ENCODE measurements around the gene EXOG.

The EXOG gene

DNA sequence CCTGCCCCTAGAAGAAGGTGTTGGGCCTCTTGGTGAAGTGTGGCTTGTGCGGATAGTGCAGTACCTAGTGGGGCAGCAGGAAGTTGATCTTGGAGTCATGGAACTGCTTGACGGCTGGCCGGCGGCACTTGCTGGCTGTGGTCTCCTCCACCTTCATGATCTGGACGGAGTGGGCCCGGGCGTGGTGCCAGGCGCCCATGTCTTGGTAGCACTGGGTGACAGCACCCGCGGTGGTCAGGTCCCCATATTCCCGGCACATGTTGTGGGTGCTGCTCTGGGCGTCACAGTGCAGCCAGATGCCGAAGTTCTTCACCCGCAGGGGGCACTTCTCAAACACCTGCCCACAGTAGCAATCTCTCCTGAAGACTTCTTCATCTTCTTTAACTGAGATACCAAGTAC is 30.7 kb downstream of the EXOG start:
- Histone ChIP-seq H3K4me3 (ENCODE audit: low read length) (no peak overlapping the region), H3K27ac (ENCODE audit: low read length) (no peak overlapping the region), H3K4me1 (ENCODE audit: control insufficient read depth, insufficient read depth, low read length) (no peaks in the 10 kb centered on the region), H3K9me3 (ENCODE audit: control insufficient read depth, insufficient read depth, low read length) (no peaks in the 10 kb centered on the region), H3K36me3 (ENCODE audit: control insufficient read depth, insufficient read depth, low read length) (no peaks in the 10 kb centered on the region; the same call in 1 of the 2 replicates), H3K27me3 (ENCODE audit: control insufficient read depth, insufficient read depth, low read length) (no peaks in the 10 kb centered on the region; the same call in 1 of the 2 replicates)
- no peak for DNase-seq (ENCODE audit: low read depth, low spot score)
- WGBS (ENCODE audit: insufficient coverage, insufficient read length) = no CpG with 5 or more reads among the region's 14 CpGs

DNA sequence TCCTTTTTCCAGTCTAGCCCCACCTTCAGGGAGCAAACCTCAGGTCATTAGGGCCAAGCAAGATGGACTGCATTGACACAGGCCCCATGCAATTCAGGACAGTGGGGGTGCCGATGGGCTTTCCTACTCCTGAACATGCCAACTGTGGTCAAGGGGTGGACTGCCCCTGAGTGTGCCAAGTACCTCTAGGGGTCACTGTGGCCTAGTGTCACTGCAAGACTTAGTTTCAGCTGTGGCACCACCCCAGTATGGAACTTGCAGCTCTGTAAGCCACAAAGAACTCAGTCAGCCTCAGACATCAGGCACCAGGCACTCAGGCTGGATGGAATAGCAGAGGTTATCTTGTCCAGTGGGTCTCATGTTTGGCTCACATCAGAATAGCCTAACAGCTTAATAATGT is 32.3 kb downstream of the EXOG start:
- no peak overlapping the region for H3K27ac ChIP-seq (ENCODE audit: low read length)
- WGBS (ENCODE audit: insufficient coverage, insufficient read length) = no CpG with 5 or more reads among the region's 1 CpG
- peaks cover 5% of the 10 kb centered on the region for H3K4me1 ChIP-seq (ENCODE audit: control insufficient read depth, insufficient read depth, low read length)
- H3K36me3 ChIP-seq (ENCODE audit: control insufficient read depth, insufficient read depth, low read length) = no peaks in the 10 kb centered on the region; the same call in 1 of the 2 replicates
- no peak overlapping the region for H3K4me3 ChIP-seq (ENCODE audit: low read length)
- no peaks in the 10 kb centered on the region for H3K9me3 ChIP-seq (ENCODE audit: control insufficient read depth, insufficient read depth, low read length)
- DNase-seq (ENCODE audit: low read depth, low spot score) = no peak
- no peaks in the 10 kb centered on the region; the same call in 1 of the 2 replicates for H3K27me3 ChIP-seq (ENCODE audit: control insufficient read depth, insufficient read depth, low read length)

DNA sequence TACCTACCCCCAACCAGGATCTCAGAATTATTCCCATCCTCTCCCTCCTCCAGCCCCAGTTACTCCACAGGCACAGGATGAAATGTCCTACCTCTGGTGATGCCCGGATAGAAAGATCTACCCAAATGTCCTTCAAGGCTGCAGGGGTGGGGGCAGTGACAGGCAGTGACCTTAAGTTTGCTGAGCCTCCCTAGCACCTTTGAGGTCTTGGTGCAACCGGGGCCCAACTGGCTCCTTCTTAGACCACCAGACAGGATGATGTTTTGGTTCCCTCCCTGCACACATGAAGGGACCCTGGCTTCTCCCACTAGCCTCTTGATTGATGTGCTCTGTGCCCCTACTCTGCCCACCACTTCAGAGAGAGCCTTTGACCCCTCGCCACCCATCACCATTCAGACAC is 36.4 kb downstream of the EXOG start:
- no CpG with 5 or more reads among the region's 3 CpGs for WGBS (ENCODE audit: insufficient coverage, insufficient read length)

DNA sequence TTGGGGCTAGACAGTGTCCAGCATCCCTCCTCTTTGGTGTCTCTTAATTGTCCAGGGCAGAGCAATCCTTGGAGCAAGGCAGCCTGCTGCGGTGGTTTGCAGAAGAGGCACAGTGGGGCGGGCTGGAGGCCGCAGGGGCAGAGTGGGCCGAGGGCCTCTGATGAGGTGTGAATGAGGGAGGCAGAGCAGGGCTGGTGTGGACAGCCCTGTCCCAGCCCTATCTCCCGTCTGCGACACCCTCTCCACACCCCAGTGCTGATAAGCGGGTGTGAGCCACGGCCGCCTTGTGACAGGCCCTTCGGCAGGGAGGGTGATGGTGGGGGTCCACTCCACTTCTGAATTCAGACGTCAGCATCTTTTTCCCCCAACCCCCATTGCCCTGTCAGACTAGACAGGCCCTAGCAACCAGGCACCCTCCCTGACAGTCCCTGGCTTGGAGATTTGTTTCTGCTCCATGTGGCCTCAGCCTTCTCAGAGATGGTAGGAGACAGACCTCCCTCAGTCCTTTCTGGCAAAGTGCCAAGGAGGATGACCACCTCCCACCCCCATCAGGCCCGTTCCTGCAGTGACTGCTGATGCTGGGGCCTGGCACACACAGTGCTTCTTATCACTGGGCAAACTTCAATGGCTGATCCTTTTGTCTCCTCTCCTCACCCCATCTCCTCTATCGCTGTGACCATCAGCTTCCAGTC is 37.3 kb downstream of the EXOG start:
- Histone ChIP-seq H3K27ac (ENCODE audit: low read length) (no peak overlapping the region), H3K9me3 (ENCODE audit: control insufficient read depth, insufficient read depth, low read length) (no peaks in the 10 kb centered on the region), H3K4me1 (ENCODE audit: control insufficient read depth, insufficient read depth, low read length) (peaks cover 7% of the 10 kb centered on the region), H3K27me3 (ENCODE audit: control insufficient read depth, insufficient read depth, low read length) (no peaks in the 10 kb centered on the region), H3K4me3 (ENCODE audit: low read length) (no peak overlapping the region), H3K36me3 (ENCODE audit: control insufficient read depth, insufficient read depth, low read length) (no peaks in the 10 kb centered on the region)
- WGBS (ENCODE audit: insufficient coverage, insufficient read length) = no CpG with 5 or more reads among the region's 13 CpGs
- no peak for DNase-seq (ENCODE audit: low read depth, low spot score)

More for the DNA sequence above, 36.4 kb downstream of the EXOG start:
- H3K27me3 ChIP-seq (ENCODE audit: control insufficient read depth, insufficient read depth, low read length) = no peaks in the 10 kb centered on the region; the same call in 1 of the 2 replicates
- no peak overlapping the region for H3K27ac ChIP-seq (ENCODE audit: low read length)
- no peak overlapping the region for H3K4me3 ChIP-seq (ENCODE audit: low read length)
- peaks cover 7% of the 10 kb centered on the region for H3K4me1 ChIP-seq (ENCODE audit: control insufficient read depth, insufficient read depth, low read length)
- no peaks in the 10 kb centered on the region for H3K36me3 ChIP-seq (ENCODE audit: control insufficient read depth, insufficient read depth, low read length)
- no peaks in the 10 kb centered on the region for H3K9me3 ChIP-seq (ENCODE audit: control insufficient read depth, insufficient read depth, low read length)
- no peak for DNase-seq (ENCODE audit: low read depth, low spot score)

DNA sequence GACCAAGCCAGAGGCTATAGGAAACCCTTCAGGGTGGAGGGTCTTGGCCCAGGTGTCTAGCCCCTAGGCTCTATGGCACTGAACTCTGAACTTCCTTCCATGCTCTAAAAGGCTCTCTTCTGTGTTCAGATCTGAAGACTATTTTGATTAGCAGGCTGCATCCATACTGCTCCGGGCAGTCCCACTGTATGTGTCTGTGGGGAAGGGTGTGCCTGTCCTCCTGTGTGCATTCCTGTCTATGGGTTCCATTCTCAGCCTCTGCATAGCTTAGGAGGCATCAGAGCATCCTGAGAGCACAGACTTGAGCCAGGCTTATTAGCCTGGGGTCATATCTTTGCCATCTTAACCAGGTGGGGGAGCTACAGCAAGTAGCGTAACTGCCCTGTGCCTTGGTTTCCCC is 38.0 kb downstream of the EXOG start:
- no peak for DNase-seq (ENCODE audit: low read depth, low spot score)
- H3K36me3 ChIP-seq (ENCODE audit: control insufficient read depth, insufficient read depth, low read length) = no peaks in the 10 kb centered on the region
- H3K9me3 ChIP-seq (ENCODE audit: control insufficient read depth, insufficient read depth, low read length) = no peaks in the 10 kb centered on the region
- H3K27me3 ChIP-seq (ENCODE audit: control insufficient read depth, insufficient read depth, low read length) = no peaks in the 10 kb centered on the region
- no CpG with 5 or more reads among the region's 2 CpGs for WGBS (ENCODE audit: insufficient coverage, insufficient read length)
- no peak overlapping the region for H3K27ac ChIP-seq (ENCODE audit: low read length)
- H3K4me1 ChIP-seq (ENCODE audit: control insufficient read depth, insufficient read depth, low read length) = peaks cover 7% of the 10 kb centered on the region
- H3K4me3 ChIP-seq (ENCODE audit: low read length) = no peak overlapping the region

DNA sequence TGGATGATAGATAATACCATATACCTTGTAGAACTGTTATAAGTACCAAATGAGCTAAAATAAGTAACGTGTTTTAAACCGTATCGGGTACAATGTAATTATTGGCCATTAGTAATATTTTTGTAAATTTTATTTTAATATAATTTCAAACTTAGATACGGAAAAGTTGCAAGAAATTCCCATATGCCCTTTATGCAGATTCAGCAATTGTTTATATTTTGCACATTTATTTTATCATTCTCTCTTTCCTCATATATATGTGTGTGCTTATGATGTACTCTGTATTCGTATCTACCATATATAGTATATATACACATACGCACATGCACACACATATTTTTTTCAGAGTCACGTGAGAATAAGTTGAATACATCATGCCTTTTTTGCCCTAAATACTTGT is 38.5 kb downstream of the EXOG start:
- no CpG with 5 or more reads among the region's 7 CpGs for WGBS (ENCODE audit: insufficient coverage, insufficient read length)
- Histone ChIP-seq H3K27me3 (ENCODE audit: control insufficient read depth, insufficient read depth, low read length) (no peaks in the 10 kb centered on the region), H3K27ac (ENCODE audit: low read length) (no peak overlapping the region), H3K9me3 (ENCODE audit: control insufficient read depth, insufficient read depth, low read length) (no peaks in the 10 kb centered on the region), H3K4me1 (ENCODE audit: control insufficient read depth, insufficient read depth, low read length) (peaks cover 7% of the 10 kb centered on the region), H3K4me3 (ENCODE audit: low read length) (no peak overlapping the region), H3K36me3 (ENCODE audit: control insufficient read depth, insufficient read depth, low read length) (no peaks in the 10 kb centered on the region)
- DNase-seq (ENCODE audit: low read depth, low spot score) = no peak

DNA sequence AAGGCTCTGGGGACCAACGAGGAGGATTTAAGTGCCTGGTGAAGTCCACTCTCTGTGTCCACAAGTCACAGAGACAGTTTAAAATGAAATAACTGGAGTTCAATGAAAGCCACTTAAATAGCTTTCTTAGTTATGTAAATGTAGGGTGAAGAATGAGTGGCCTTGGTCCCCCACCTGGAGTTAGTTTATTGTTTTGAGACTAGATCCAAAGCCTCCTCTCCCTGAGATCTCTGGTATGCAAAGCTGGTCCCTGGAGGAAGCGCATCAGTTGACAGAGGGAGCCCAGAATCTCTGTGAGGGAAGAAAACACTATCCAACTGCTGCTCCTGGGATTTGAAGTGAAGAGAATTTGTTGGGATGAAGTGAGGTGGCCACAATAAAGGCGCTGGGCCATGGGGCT is 40.5 kb downstream of the EXOG start:
- no peak for DNase-seq (ENCODE audit: low read depth, low spot score)
- no peaks in the 10 kb centered on the region for H3K27me3 ChIP-seq (ENCODE audit: control insufficient read depth, insufficient read depth, low read length)
- H3K4me1 ChIP-seq (ENCODE audit: control insufficient read depth, insufficient read depth, low read length) = peaks cover 7% of the 10 kb centered on the region
- H3K27ac ChIP-seq (ENCODE audit: low read length) = no peak overlapping the region
- no peaks in the 10 kb centered on the region for H3K9me3 ChIP-seq (ENCODE audit: control insufficient read depth, insufficient read depth, low read length)
- no peak overlapping the region for H3K4me3 ChIP-seq (ENCODE audit: low read length)
- WGBS (ENCODE audit: insufficient coverage, insufficient read length) = no CpG with 5 or more reads among the region's 3 CpGs
- H3K36me3 ChIP-seq (ENCODE audit: control insufficient read depth, insufficient read depth, low read length) = no peaks in the 10 kb centered on the region

DNA sequence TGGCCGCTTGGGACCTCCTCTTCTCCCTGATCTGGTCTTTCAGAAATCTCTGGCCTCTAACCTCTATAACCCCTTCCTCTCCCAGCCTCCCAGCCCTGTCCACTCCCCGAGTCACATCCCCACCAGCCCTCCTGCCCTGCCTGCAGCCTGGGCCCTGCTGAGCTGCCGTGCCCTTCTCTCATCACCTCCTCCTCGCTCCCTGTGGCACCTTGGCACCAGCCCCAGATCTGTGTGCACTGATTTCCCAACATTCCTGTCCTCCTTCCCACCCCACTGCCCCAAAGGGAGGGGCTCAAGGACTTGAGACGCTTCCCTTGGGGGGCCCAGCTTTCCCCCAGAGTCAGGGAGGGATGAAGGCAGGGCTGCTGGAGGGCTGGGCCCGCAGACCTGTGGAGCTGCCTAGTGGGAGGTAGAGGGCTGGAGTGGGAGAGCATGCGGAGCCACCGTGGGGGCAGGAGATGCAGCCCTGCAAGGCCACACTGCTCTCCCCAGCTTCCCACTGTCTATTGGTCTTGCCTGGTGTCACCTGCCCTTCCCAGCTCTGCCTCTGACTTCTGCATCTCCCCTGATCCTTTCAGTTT is 42.7 kb downstream of the EXOG start:
- Histone ChIP-seq H3K27me3 (ENCODE audit: control insufficient read depth, insufficient read depth, low read length) (no peaks in the 10 kb centered on the region), H3K9me3 (ENCODE audit: control insufficient read depth, insufficient read depth, low read length) (no peaks in the 10 kb centered on the region), H3K27ac (ENCODE audit: low read length) (no peak overlapping the region), H3K4me3 (ENCODE audit: low read length) (no peak overlapping the region), H3K4me1 (ENCODE audit: control insufficient read depth, insufficient read depth, low read length) (peaks cover 2% of the 10 kb centered on the region), H3K36me3 (ENCODE audit: control insufficient read depth, insufficient read depth, low read length) (no peaks in the 10 kb centered on the region)
- no peak for DNase-seq (ENCODE audit: low read depth, low spot score)
- WGBS (ENCODE audit: insufficient coverage, insufficient read length) = no CpG with 5 or more reads among the region's 8 CpGs

DNA sequence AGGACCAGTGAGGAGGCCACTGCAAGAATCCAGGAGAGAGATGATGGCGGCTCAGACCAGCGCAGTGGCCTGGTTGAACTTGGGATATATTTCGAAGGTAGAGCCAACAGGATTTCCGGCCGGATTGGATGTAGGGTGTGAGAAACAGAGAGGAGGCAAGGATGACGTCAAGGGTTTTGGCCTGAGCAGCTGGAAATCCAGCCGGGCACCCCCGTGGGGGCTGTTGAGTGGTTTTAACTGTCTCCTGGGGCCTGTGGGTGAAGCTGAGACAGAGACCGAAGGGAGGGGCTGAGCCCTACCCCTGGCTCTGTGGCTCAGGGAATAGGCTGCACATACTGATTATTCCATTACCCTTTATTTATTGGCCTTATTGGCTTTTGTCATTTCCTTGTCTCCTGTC is 45.7 kb downstream of the EXOG start:
- no peak for DNase-seq (ENCODE audit: low read depth, low spot score)
- Histone ChIP-seq H3K27ac (ENCODE audit: low read length) (no peak overlapping the region), H3K27me3 (ENCODE audit: control insufficient read depth, insufficient read depth, low read length) (no peaks in the 10 kb centered on the region), H3K9me3 (ENCODE audit: control insufficient read depth, insufficient read depth, low read length) (no peaks in the 10 kb centered on the region), H3K4me3 (ENCODE audit: low read length) (no peak overlapping the region), H3K4me1 (ENCODE audit: control insufficient read depth, insufficient read depth, low read length) (peaks cover 2% of the 10 kb centered on the region), H3K36me3 (ENCODE audit: control insufficient read depth, insufficient read depth, low read length) (no peaks in the 10 kb centered on the region)
- WGBS (ENCODE audit: insufficient coverage, insufficient read length) = no CpG with 5 or more reads among the region's 9 CpGs

DNA sequence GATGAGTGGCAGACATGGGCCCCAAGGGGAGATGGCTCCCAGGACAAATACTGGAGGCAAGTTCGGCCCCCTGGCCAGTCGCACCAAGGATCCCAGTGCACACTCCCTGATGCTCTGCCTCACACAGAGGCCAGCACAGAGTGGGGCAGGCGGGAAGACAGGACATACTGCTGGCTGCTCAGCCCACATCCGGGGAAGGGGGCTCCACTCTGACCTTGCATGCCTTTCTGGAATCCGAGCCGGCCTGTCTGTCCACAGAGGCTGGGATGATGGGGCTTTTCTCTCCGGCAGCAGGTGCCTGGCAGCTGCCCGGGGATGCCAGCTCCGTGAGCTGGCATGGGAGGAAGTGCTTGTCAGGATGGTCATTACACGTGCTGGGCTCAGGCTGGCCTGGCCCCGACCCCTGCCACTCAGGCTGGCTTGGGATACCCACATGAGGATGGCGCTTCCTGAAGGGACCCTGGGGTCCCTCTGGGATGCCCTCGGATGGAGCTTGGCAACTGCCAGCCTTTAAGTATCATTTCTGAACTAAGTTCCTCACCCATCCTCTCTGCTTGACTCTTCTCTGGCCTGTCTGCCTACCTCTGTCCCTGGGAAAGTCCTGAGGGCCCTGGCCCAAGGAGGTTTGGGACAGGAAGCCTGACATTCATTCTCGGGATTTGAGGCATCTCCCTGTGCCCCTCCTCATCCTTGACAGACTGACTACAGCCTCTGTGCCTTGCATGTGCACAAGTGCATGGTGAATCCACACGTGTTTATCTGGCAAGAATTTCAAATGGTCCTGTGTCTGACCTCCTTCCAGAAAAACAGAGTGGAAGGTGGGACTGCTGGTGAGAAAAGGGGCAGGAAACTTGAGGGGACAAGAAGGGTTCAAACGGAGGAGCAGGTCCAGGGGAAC is 46.5 kb downstream of the EXOG start:
- Histone ChIP-seq H3K4me3 (ENCODE audit: low read length) (no peak overlapping the region), H3K9me3 (ENCODE audit: control insufficient read depth, insufficient read depth, low read length) (no peaks in the 10 kb centered on the region), H3K36me3 (ENCODE audit: control insufficient read depth, insufficient read depth, low read length) (no peaks in the 10 kb centered on the region), H3K27ac (ENCODE audit: low read length) (no peak overlapping the region), H3K27me3 (ENCODE audit: control insufficient read depth, insufficient read depth, low read length) (no peaks in the 10 kb centered on the region), H3K4me1 (ENCODE audit: control insufficient read depth, insufficient read depth, low read length) (no peaks in the 10 kb centered on the region; the same call in 1 of the 2 replicates)
- no peak for DNase-seq (ENCODE audit: low read depth, low spot score)
- no CpG with 5 or more reads among the region's 16 CpGs for WGBS (ENCODE audit: insufficient coverage, insufficient read length)

Data from iPS DF 6.9 (cell line).